NCI-H1436 treated with DMSO at 0.1 percent for 48 hours (cell line): ENCODE results near the gene PIAS1.
"Not testable (repeated sequence)": the region's sequence is repeated elsewhere in the genome, so short reads cannot be mapped to it uniquely, and the experiment has no call there.

ENCODE experiments used
- DNase-seq: peaks from one replicate; lab custom pipeline; 2025; lab: John Stamatoyannopoulos, UW

The PIAS1 gene

DNA sequence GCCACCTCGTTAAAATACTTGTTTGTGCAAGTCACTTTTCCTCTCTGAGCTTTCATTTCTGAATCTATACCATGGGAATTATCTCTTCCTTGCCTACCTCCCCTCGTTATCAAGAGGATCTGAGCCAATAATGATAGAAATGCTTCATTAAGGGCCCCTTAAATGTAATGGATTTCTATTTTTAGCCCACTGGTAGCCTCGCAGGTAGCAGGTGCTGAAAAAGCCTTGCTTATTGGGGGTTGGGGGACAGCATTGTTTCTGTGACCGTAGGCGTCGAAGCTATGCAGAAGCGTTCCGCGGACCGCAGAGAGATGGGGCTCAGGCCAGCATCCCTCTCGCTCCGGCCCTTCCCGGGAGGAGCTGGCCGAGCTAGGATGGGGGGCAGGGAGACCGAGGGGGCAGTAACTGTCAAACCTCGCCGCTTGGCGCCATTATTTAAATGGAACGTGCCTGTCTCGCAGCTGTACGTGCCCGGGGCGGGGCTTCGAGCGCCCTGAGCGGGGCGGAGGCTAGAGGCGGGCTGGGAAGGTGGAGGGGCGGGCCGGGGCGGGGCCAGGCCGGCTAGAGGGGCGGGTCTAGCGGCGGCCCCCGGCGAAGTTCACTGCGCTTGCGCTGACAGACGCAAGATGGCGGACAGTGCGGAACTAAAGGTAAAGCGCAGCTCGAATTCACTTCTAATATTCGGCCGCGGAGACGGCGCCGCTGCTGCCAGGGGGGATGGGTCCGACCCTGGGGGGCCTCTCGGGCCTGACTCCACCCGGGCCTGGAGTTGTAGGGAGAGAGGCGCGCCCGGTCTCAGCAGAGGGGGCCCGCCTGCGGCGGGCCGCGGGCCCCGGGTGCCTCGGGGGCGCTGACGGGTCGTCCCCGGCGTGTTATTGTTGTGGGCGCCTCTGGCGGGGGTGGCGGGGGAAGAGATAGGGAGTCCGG lies at the start of gene PIAS1:
Gene PIAS1 (plus strand): TSS at position 615 of the 927 bp plus-strand sequence. CDS start 12 bp downstream, at position 627.
- DNase-seq, result peak; percentile 63

GRCh38 chr15:68007642-68008041 lies 46.5 kb upstream of the PIAS1 start:
- not testable (repeated sequence) for DNase-seq

GRCh38 chr15:68010361-68011153 lies 43.6 kb upstream of the PIAS1 start:
- DNase-seq, result no peak

GRCh38 chr15:68012911-68013310 lies 41.2 kb upstream of the PIAS1 start:
- no peak for DNase-seq

GRCh38 chr15:68014219-68014618 lies 39.9 kb upstream of the PIAS1 start:
- DNase-seq, result no peak

DNA sequence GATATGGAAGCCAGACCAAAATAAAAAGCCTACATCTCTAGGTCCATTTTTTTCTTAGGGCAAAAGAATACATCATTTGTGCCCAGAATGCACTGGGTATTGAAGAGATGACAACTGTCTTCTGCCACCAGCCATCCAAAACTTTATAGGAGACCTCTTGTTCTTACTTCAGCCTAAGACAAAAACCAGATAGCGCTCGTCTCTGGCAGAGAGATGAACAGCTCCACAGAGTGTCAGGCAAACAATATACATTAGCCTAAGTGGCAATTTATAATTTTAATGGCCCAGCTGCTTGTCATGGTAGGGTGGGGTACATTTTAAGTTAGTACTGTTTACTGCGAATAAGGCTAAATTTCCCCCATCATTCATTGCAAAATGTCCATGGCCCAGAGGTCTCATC lies 38.9 kb upstream of the PIAS1 start:
- no peak for DNase-seq

DNA sequence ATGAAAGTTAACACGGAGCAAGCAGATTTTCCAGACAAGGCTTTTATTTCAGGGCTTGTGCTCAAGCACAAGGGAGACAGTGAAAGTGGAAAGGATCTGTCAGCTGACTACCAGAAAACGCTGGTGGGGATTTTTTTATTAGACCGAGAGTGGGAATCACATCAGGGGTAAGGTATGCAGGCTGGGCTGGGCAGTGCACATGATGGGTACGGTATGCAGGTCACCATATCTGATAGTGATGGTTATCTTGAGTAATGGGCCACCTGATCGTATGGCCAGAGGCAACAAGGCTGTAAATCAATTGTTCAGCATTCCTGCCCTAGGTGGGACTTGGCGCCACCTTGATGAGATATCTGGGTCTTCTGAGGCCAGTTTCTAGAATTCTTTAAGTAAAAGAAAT lies 36.9 kb upstream of the PIAS1 start:
- no peak for DNase-seq

DNA sequence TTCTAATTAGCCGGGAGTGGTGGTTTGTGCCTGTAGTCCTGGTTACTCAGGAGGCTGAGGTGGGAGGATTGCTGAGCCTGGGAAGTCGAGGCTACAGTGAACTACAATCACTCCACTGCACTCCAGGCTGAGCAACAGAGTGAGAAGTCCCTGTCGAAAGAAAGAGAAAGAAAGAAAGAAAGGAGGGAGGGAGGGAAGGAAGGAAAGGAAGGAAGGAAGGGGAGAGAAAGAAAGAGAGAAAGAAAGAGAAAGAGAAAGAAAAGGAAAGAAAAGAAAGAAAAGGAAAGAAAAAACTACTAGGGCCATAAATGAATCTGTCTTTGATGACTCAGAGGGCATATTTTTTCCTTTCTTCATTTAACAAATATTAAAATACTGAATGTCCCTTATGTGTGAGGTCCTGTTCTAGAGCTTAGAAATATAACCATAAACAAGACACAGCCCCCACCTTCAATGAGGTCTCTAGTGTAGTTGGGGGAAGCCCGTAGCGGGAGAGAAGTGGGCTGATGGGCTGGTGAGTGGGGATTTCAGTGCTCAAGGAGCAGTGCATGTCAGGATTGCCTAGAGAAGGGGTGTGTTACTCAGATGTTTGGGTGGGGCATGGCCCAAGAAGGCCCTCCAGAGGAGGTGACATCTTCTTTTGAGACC lies 35.2 kb upstream of the PIAS1 start:
- no peak for DNase-seq

GRCh38 chr15:68019814-68020525 lies 34.1 kb upstream of the PIAS1 start:
- no peak for DNase-seq

DNA sequence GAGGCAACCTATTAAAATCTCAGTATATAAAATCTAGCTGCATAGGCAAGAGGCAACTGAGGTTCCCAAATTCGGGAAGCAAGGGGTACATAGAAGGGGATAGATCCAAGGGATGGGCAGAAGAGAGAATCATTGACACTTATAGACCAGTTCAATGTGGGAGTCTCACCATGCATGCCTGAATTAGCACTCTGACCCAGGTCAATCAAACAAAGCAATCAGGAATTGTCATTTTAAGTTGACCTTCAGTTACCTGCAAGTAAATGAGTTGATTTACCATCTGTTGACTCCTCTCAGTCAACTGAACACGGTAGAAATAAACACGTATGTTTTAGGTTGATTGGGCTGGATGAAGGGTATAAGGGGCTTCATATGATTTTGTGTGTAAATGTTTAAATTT lies 33.4 kb upstream of the PIAS1 start:
- no peak for DNase-seq

DNA sequence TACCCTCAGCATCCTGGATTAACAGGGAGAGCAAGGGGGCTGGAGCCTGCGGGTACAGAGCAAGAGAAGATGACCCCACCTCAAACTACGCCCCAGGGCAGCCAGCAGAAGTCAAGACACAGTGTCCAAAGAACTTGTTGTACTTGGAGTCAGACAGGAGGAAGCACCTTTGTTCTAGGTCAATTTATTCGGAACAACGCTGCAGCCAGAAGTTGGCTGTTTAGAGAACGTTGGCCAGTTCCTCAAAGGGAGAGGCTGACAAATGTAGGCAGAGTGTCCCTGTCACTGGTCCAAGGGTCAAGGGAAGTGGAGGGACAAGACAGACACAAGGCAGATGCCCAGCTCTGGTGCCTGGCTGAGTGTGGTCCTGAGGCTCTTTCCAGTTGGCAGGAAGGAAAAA lies 32.1 kb upstream of the PIAS1 start:
- DNase-seq, result no peak

DNA sequence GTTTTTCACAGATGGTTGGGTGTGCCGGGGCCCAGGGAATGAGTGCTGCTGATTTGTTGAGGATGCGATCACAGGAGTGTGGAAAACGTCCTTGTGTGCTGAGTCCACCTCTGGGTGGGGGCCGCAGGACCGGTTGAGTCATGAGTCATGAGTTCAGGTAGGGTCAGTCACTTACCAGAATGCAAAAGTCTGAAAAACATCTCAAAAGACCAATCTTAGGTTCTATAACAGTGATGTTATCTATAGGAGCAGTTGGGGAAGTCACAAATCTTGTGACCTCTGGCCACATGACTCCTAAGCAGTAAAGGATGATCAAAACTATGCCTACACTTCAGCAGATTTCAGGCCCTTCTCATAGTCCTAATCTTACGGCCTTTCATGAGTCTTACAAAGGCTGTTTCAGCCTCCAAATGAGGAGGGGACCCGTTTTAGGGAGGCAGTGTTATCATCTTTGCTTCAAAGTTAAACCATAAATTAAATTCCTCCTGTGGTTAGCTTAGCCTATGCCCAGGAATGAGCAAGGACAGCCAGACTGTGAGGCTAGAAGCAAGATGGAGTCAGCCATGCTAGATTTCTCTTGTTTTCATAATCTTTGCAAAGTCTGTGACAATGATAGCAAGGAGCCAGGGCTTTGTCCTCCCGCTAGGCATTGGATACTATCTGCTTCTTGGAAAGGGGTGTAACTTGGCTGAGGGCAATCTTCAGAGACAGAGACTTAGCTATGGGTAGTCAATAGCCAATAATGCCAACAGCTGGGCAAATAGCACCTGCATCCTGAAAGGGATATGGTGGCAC lies 30.6 kb upstream of the PIAS1 start:
- DNase-seq, result no peak

- DNase-seq, result no peak
Measured at GRCh38 chr15:68025835-68026424, 28.2 kb upstream of the PIAS1 start.

GRCh38 chr15:68027388-68027787 lies 26.7 kb upstream of the PIAS1 start:
- no peak for DNase-seq

GRCh38 chr15:68028137-68028887 lies 25.8 kb upstream of the PIAS1 start:
- DNase-seq, result no peak

- no peak for DNase-seq
Measured at GRCh38 chr15:68028888-68029207, 25.3 kb upstream of the PIAS1 start.

DNA sequence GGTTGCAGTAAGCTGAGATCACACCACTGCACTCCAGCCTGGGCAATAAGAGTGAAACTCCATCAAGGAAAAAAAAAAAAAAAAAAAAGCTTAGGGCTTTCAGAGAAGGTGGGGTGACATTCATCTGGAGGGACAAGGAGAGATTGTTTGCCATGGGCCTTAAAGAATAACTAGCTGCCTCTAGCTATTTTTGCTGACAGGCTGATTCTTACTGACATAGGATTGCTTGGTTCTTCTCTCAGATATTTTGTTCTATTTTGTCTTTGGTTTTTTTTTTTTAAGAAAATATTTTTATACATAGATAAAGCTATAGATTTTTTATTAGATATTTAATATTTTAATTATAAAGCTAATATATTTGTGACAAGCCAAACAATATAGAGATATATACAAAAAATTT lies 24.2 kb upstream of the PIAS1 start:
- DNase-seq, result no peak

GRCh38 chr15:68031404-68031803 lies 22.7 kb upstream of the PIAS1 start:
- DNase-seq, result no peak

GRCh38 chr15:68032672-68033071 lies 21.4 kb upstream of the PIAS1 start:
- DNase-seq, result no peak

DNA sequence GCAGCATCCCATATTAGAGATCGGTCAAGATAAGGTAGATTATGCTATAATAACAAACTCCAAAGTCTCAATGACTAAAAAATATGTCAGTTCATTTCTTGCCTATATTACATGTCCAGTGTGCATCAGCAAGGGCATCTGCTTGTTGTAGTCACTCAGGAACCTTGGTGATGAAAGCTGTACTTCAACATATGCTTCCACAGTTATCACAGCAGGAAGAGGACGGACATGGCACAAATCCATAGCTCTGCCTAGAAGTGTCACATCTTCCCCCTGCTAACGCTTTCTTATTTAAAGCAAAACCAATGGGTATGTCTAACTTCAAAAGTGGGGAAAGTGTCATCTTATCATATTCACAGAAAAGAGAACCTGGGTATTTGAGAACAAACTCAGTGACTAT lies 20.0 kb upstream of the PIAS1 start:
- no peak for DNase-seq
